ENCODE results near the gene B3GALT6.

Gene B3GALT6

GRCh38 chr1:1216770-1217620, 15.0 kb upstream of the B3GALT6 start:
- peak in 1 of 2 donors; percentile 68 for DNase-seq

DNA sequence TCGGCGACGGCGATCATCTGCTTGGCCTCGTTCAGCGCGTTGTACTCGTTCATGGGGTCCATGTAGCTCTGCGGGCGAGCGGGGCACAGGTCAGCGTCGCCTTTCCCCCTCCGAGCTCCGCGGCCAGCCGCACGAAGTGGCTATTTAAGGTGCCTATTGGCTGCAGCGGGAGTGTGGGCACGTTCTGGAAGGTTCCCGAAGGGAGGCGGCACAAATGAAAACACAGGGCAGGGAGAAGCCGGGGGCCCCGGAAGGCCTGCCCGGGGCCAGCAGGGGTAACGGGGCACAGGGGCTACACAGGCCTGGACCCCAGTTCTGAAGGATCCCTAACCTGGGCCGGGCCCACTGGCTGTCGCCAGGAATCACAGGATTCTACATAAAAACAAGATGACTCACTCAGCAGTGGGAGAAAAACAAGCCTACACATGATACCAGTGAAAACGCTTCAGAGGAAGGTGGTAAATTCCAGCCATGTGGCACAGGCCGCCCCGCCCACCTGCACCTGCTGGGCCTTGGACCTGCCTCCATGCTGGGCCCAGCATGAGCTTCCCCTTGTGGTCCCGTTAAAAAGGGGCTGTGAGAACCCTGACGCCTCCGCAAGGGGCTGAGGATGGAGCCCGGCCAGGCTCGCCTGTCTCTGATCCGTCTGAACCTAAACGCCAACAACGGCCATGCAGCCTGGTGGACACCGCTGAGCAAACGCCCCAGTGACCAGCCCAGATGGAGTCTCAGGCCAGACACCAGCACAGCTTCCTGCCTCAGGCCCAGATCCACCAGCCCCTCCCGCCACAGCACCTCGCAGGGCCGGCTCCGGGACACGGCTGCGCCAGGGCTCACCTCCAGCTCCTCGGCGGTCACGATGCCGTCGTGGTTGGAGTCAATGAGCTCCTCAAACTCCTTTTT, 14.2 kb upstream of the B3GALT6 start:
- DNase-seq: no peak

- DNase-seq: no peak
These were observed 13.4 kb upstream of the B3GALT6 start for GRCh38 chr1:1218524-1219200.

- peak; percentile 32 to 72 for DNase-seq
These were observed 12.7 kb upstream of the B3GALT6 start for GRCh38 chr1:1219341-1219740.

DNA sequence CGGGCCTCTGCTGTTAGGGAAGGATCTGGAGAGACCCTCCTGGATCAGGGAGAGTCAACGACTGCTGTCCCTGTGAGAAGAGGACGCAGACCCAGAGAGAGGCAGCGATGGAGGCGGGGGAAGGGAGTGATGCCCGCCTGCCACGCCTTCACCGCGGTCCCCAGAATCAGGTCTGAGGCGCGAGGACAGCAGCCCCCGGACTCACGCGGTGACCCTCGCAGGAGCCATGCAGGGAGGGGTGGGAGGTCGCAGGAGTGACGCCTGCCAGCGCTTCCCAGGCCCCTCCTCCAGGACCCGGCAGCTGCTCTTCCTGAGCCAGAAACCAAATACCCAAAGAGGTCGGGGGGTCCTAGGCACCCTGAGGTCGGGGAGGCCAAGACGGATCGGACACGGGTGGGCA, 11.8 kb upstream of the B3GALT6 start:
- DNase-seq: no peak

- no peak for DNase-seq
These were observed 10.0 kb upstream of the B3GALT6 start for GRCh38 chr1:1221887-1222574.

- DNase-seq: no peak
These were observed 9.3 kb upstream of the B3GALT6 start for GRCh38 chr1:1222575-1223225.

DNA sequence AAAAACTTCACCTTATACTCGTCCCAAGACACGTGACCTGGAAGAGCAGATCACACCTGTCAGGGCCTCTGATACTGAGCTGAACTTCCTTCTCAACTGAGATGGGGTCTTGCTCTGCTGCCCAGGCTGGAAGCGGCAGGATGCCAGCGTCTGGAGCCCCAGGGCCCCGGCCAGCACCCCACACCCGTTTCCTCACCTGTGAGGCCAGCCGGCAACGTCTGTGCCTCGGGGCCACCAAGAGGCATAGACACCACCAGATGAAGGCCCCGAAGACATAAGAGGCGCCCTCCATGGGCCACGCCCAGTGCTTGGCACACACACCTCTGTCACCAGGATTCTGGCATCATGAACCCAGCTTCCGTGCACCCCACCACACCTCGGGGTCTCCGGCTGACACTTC, 8.7 kb upstream of the B3GALT6 start:
- no peak for DNase-seq

GRCh38 chr1:1223891-1224290, 8.1 kb upstream of the B3GALT6 start:
- DNase-seq: no peak

GRCh38 chr1:1225238-1225845, 6.7 kb upstream of the B3GALT6 start:
- DNase-seq: no peak

GRCh38 chr1:1225913-1226312, 6.1 kb upstream of the B3GALT6 start:
- no peak for DNase-seq

DNA sequence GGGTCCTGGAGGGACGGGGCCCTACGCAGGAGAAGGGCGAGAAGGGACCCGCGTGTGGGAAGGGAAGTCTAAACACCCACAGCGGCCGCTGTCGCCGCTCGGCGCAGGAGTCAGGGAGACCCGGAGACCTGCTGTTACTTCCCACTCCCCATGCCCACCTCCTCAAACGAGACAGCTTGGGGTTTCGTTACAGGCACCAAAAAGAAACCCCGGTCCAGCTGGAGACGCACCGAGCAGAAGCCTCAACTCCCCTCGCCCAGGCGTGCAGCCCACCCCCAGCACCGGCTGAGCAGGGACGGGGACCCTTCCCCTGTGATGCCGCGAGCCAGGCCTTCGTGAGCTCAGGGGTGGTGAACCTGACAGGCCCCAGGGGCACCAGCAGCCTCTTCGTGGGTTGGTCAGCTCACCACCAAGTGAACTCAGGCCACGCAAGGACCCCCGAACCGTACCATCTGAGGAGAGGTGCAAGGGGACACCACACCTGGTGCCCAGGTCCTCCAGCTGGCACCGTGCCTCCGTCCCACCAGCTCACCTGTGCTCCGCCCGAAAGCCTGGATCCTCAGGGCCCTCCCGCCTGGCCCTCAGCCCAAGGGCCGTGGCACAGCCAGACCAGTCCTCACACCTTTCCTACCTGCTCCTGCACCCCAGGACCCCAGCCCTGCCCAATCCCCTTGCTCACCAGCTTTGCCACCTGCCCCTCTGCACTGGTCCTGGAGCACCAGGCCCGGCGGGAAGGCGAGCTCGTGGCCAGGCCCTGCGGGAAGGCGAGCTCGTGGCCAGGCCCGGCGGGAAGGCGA, 5.3 kb upstream of the B3GALT6 start:
- no peak for DNase-seq

- DNase-seq: no peak
These were observed 4.7 kb upstream of the B3GALT6 start for GRCh38 chr1:1227386-1227785.

GRCh38 chr1:1228187-1228586, 3.9 kb upstream of the B3GALT6 start:
- DNase-seq: no peak

DNA sequence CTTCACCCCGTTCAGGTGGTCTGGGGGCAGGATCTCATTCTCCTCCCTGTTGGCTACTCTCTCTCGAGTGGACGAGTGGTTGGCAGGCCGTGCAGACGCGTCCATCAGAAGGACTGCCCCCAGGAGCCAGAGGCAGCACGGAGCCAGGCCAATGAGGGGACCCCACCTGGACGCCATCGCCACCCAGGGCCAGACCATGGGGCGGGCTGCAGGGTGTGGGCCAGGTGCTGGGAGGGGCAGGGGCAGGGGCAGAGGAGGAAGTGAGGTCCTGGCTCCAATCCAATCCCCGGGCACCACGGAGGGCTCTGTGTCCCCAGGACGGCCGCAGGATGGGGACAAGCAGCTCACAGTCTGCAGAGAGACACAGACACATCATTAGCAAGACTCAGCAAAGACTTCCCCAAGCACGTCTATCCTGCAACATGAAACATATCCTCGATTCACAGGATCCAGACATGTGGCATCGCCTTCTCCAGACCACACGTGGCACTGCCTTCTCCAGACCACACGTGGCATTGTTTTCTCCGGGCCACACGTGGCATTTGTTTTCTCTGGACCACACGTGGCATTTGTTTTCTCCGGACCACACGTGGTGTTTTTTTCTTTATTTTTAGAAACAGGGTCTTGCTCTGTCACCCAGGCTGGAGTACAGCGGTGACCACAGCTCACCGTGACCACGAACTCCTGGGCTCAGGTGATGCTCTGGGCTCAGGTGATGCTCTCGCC, 3.3 kb upstream of the B3GALT6 start:
- DNase-seq: no peak

- no peak for DNase-seq
These were observed 2.3 kb upstream of the B3GALT6 start for GRCh38 chr1:1229770-1230169.

GRCh38 chr1:1230656-1231399, 1.2 kb upstream of the B3GALT6 start:
- DNase-seq: no peak

DNA sequence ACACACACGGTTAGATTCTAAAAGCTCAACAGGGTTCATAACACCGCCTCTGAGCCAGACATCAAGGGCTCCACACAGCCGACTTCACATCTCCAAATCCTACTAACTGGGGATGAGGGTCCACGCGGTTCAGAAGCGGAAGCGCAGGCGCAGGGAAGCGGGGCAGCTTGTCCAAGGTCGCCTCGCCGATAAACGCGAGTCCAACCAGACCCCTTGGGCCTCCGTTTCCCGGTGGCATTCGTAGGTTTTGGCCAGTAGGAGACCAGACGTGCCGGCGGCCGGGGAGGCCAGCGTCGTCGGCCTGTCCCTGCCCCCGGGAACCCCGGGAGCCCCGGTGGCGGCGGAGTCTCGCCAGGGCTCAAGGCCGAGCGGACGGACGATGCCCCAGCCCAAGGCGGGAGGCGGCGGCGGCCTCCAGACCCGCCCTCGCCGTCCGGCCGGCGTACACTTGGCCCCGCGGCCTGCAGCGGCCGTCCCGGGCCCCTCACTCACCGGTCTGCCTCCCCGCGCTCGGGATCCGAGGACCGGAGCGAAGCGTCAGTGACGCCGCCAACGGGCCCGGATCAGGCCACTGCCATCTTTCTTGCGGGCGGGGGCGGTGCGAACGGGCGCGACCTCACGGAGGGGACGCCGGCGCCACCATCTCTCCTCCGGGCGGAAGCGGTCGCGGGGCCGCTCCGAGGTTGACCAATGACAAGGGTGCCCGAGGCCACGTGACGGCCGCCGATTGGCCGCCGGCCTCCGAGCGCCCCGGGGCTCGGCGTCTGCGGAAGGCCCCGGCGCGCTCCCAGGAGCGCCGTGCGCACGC, 433 bp upstream of the B3GALT6 start, which contains the start of gene SDF4:
Gene SDF4 (minus strand): TSS at position 602 of the 808 bp plus-strand sequence. CDS start 3,229 bp downstream, outside the sequence.
- DNase-seq: peak; percentile 97 to 98

All from CD4-positive, alpha-beta T cell treated with Interleukin-1 beta for 1 hour (primary cell).